Mesothelial cell of epicardium (in vitro differentiated cells): ENCODE results near the gene FRMD4A. TPM values are rescaled to one million over a fixed set of nuclear protein-coding genes. Genes with fewer than 3 reads are reported as not detected.

Experiments used
- DNase-seq, 2 experiments: peaks; one replicate each; pipeline ENCODE4 v3.0.0; 2021; ENCODE audit warnings: low spot score in 2 of 2; ENCODE audit not compliant: unreplicated experiment in 2 of 2
- H3K27ac Mint-ChIP-seq: 2 replicates; pipeline ENCODE4 v1.8.0; 2021; ENCODE audit warnings: mixed read lengths
- H3K27me3 Mint-ChIP-seq: 2 replicates; pipeline ENCODE4 v1.8.0; 2021; ENCODE audit warnings: low read depth, mixed read lengths
- H3K36me3 Mint-ChIP-seq: 2 replicates; pipeline ENCODE4 v1.8.0; 2021; ENCODE audit warnings: mixed read lengths
- H3K4me1 Mint-ChIP-seq: 2 replicates; pipeline ENCODE4 v1.8.0; 2021; ENCODE audit warnings: mixed read lengths
- H3K4me3 Mint-ChIP-seq: 2 replicates; pipeline ENCODE4 v1.8.0; 2021; ENCODE audit warnings: mild to moderate bottlenecking, moderate library complexity, mixed read lengths
- H3K9me3 Mint-ChIP-seq: 2 replicates; pipeline ENCODE4 v1.8.0; 2021; ENCODE audit warnings: mixed read lengths
- CTCF ChIP-seq: fragments of 200-600 bp; sonication (generic); IDR thresholded peaks from one replicate; pipeline ENCODE4 v1.5.0; 2021; ENCODE audit warnings: antibody characterized with exemption; ENCODE audit not compliant: unreplicated experiment
- total RNA-seq: library from RNA; stranded (reverse); gene quantifications from 3 replicates; pipeline ENCODE4 v1.2.1, GENCODE V29; 2021

The FRMD4A gene
- total RNA-seq, 1 donor from 2014 or later, result 45.0 TPM

- H3K27me3 Mint-ChIP-seq, result peaks cover 5% of the 10 kb centered on the region
- no peak for DNase-seq
- no peak overlapping the region for H3K27ac Mint-ChIP-seq
- peaks cover 15% of the 10 kb centered on the region for H3K4me1 Mint-ChIP-seq
- H3K4me3 Mint-ChIP-seq, result no peak overlapping the region
- H3K9me3 Mint-ChIP-seq, result peaks cover 11% of the 10 kb centered on the region
- no peaks in the 10 kb centered on the region for H3K36me3 Mint-ChIP-seq
- TF ChIP-seq CTCF, result no peak
Observed at GRCh38 chr10:14250496-14251076, 80.1 kb downstream of the FRMD4A start.

- peaks cover 6% of the 10 kb centered on the region for H3K4me1 Mint-ChIP-seq
- H3K36me3 Mint-ChIP-seq, result no peaks in the 10 kb centered on the region
- TF ChIP-seq CTCF, result no peak
- peaks cover 17% of the 10 kb centered on the region for H3K27me3 Mint-ChIP-seq
- peaks cover 11% of the 10 kb centered on the region for H3K9me3 Mint-ChIP-seq
- DNase-seq, result no peak
- no peak overlapping the region for H3K27ac Mint-ChIP-seq
- no peak overlapping the region for H3K4me3 Mint-ChIP-seq
Observed at GRCh38 chr10:14247377-14248116, 83.2 kb downstream of the FRMD4A start.

GRCh38 chr10:14244801-14245211 lies 85.9 kb downstream of the FRMD4A start:
- no peak overlapping the region for H3K4me3 Mint-ChIP-seq
- no peaks in the 10 kb centered on the region for H3K9me3 Mint-ChIP-seq
- H3K27me3 Mint-ChIP-seq, result peaks cover 32% of the 10 kb centered on the region
- peaks cover 6% of the 10 kb centered on the region for H3K4me1 Mint-ChIP-seq
- H3K36me3 Mint-ChIP-seq, result no peaks in the 10 kb centered on the region
- no peak for DNase-seq
- H3K27ac Mint-ChIP-seq, result no peak overlapping the region
- TF ChIP-seq CTCF, result no peak

- no peak for DNase-seq
- H3K27me3 Mint-ChIP-seq, result peaks cover 36% of the 10 kb centered on the region
- TF ChIP-seq CTCF, result no peak
Observed at GRCh38 chr10:14244147-14244546, 86.6 kb downstream of the FRMD4A start.

GRCh38 chr10:14243221-14243620 lies 87.5 kb downstream of the FRMD4A start:
- H3K9me3 Mint-ChIP-seq, result no peaks in the 10 kb centered on the region
- DNase-seq, result no peak
- no peak for TF ChIP-seq CTCF
- H3K4me3 Mint-ChIP-seq, result no peak overlapping the region
- no peaks in the 10 kb centered on the region for H3K36me3 Mint-ChIP-seq
- peaks cover 6% of the 10 kb centered on the region for H3K4me1 Mint-ChIP-seq
- no peak overlapping the region for H3K27ac Mint-ChIP-seq
- H3K27me3 Mint-ChIP-seq, result peaks cover 36% of the 10 kb centered on the region

More at GRCh38 chr10:14244147-14244546, 86.6 kb downstream of the FRMD4A start:
- Mint-ChIP-seq H3K4me1 (peaks cover 6% of the 10 kb centered on the region), H3K9me3 (no peaks in the 10 kb centered on the region), H3K4me3 (no peak overlapping the region), H3K36me3 (no peaks in the 10 kb centered on the region), H3K27ac (no peak overlapping the region)
